ENCODE measurements around the gene WWOX. TPM values are rescaled to one million over a fixed set of nuclear protein-coding genes. Genes with fewer than 3 reads are reported as not detected.

Gene WWOX
- total RNA-seq, 3 donors from 2014 or later (not counting 1 experiment from before 2014, with no cell fraction given) = 21.0 to 29.8 (median 27.0) TPM

DNA sequence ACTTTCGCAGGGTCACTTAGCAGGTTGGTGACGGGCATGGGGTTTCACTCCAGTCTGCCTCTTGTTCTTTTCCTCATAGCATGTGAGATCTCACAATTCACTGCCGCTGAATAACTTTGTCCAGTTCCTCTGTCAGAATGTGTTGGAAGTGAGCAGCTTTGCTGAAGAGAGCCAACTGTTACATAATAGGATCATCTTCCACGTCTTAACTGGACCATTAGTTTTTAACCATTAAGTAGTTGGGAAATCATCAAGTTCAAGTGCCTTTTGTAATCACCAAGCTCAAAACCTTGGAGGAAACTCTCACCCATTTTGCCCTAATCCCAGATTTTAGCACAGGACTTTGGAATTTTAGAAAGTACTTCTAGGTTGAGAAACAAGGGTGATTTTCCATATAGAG, 290.6 kb downstream of the WWOX start:
- H3K4me1 Mint-ChIP-seq = no peaks in the 10 kb centered on the region
- 91% methylated on average over 4 of the region's 4 CpGs for WGBS (ENCODE audit: insufficient coverage)

DNA sequence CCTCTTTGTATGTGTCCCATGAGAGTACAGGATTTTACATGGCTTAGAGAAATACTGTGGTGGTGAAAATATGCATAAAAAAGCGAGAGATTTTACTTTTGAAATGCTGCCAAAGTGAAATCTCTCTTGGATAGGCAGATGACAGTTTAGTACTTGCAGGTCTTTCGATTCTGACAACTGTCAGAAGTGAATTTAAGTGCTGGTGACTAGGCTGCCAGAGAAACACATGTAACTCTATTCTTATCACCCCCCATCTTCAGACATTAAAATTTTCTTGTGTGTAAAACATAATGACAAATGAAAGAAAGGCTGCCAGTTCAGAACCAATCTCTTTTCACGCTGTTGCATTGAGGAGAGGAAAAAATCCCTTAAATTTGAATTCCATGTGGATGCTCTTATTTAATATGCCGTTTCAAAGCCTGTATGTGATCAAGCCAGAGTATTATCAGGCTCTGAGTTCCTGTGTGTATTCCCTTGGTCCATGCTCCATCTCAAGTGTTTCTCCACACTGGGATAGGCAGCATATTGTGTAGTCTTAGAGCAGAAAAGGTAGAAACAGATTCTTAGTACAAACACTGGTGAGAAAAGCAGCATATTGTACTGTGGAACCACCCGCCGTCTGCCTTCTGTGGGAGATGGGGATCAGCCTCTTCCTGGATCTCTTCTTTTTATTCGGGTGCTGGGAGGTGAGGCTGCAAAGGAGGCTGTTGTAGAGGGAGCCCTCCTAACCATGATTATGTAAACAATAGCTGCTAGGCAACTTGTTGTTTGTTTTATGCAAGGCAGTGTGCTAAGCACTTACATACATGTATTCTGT, 291.3 kb downstream of the WWOX start:
- Histone ChIP-seq H3K9me3 (ENCODE audit: control insufficient read depth, insufficient read depth, low read length) (no peaks in the 10 kb centered on the region), H3K4me1 (ENCODE audit: control insufficient read depth, insufficient read depth, low read length) (no peaks in the 10 kb centered on the region), H3K27me3 (ENCODE audit: control insufficient read depth, insufficient read depth, low read length) (no peaks in the 10 kb centered on the region), H3K36me3 (ENCODE audit: control insufficient read depth, insufficient read depth, low read length) (no peaks in the 10 kb centered on the region), H3K27ac (ENCODE audit: low read length) (no peak overlapping the region), H3K4me3 (ENCODE audit: low read length) (no peak overlapping the region)
- Mint-ChIP-seq H3K27me3 (ENCODE audit: low read depth in 2 of 2) (no peaks in the 10 kb centered on the region), H3K27ac (no peak overlapping the region), H3K9me3 (no peaks in the 10 kb centered on the region), H3K4me3 (no peak overlapping the region), H3K4me1 (no peaks in the 10 kb centered on the region), H3K36me3 (no peaks in the 10 kb centered on the region)
- no peak for ATAC-seq
- intact Hi-C loops (cut with micrococcal nuclease) = no loop called here
- no peak for DNase-seq
- TF ChIP-seq CTCF (IDR thresholded peaks at IDR 0.05) = no peak
- WGBS (ENCODE audit: insufficient coverage) = 89% methylated on average over 7 of the region's 7 CpGs

More for the DNA sequence above, 290.6 kb downstream of the WWOX start:
- H3K9me3 ChIP-seq (ENCODE audit: control insufficient read depth, insufficient read depth, low read length) = no peaks in the 10 kb centered on the region
- no peaks in the 10 kb centered on the region for H3K4me1 ChIP-seq (ENCODE audit: control insufficient read depth, insufficient read depth, low read length)
- no peak overlapping the region for H3K4me3 Mint-ChIP-seq
- no peaks in the 10 kb centered on the region for H3K9me3 Mint-ChIP-seq
- H3K27ac Mint-ChIP-seq = no peak overlapping the region
- ATAC-seq (no peak), DNase-seq (no peak)
- no peaks in the 10 kb centered on the region for H3K27me3 ChIP-seq (ENCODE audit: control insufficient read depth, insufficient read depth, low read length)
- H3K27ac ChIP-seq (ENCODE audit: low read length) = no peak overlapping the region
- H3K4me3 ChIP-seq (ENCODE audit: low read length) = no peak overlapping the region
- intact Hi-C loops (cut with micrococcal nuclease) = no loop called here
- no peaks in the 10 kb centered on the region for H3K36me3 ChIP-seq (ENCODE audit: control insufficient read depth, insufficient read depth, low read length)
- no peak for TF ChIP-seq CTCF (IDR thresholded peaks at IDR 0.05)
- H3K27me3 Mint-ChIP-seq (ENCODE audit: low read depth in 2 of 2) = no peaks in the 10 kb centered on the region
- no peaks in the 10 kb centered on the region for H3K36me3 Mint-ChIP-seq

GRCh38 chr16:78392585-78393195, 293.2 kb downstream of the WWOX start:
- no peak overlapping the region for H3K4me3 ChIP-seq (ENCODE audit: low read length)
- ATAC-seq (no peak), DNase-seq (no peak)
- WGBS (ENCODE audit: insufficient coverage) = 87% methylated on average over 9 of the region's 9 CpGs
- H3K4me1 ChIP-seq (ENCODE audit: control insufficient read depth, insufficient read depth, low read length) = no peaks in the 10 kb centered on the region
- Mint-ChIP-seq H3K27me3 (ENCODE audit: low read depth in 2 of 2) (no peaks in the 10 kb centered on the region), H3K27ac (no peak overlapping the region), H3K4me3 (no peak overlapping the region), H3K4me1 (no peaks in the 10 kb centered on the region), H3K36me3 (no peaks in the 10 kb centered on the region), H3K9me3 (no peaks in the 10 kb centered on the region)
- TF ChIP-seq CTCF (IDR thresholded peaks at IDR 0.05) = no peak
- intact Hi-C loops (cut with micrococcal nuclease) = no loop called here
- no peaks in the 10 kb centered on the region for H3K27me3 ChIP-seq (ENCODE audit: control insufficient read depth, insufficient read depth, low read length)
- no peaks in the 10 kb centered on the region for H3K36me3 ChIP-seq (ENCODE audit: control insufficient read depth, insufficient read depth, low read length)
- H3K9me3 ChIP-seq (ENCODE audit: control insufficient read depth, insufficient read depth, low read length) = no peaks in the 10 kb centered on the region
- H3K27ac ChIP-seq (ENCODE audit: low read length) = no peak overlapping the region

All from natural killer cell (primary cell).